GM10266 (cell line): ENCODE data around the gene AGO3.

Source experiments
- DNase-seq: peaks from one replicate; pipeline ENCODE4 v3.0.0; 2012; ENCODE audit errors: extremely low spot score
- TF ChIP-seq, protein P1 (sequence below): IDR thresholded peaks from 2 replicates; pipeline ENCODE4 v1.5.1; 2012; ENCODE audit warnings: mild to moderate bottlenecking, low read depth; ENCODE audit not compliant: control insufficient read depth, insufficient read depth; ENCODE audit errors: missing control alignments

Gene AGO3

GRCh38 chr1:36115200-36115669 is 184.3 kb downstream of the AGO3 start:
- DNase-seq, result no peak
- TF ChIP-seq, protein P1, sequence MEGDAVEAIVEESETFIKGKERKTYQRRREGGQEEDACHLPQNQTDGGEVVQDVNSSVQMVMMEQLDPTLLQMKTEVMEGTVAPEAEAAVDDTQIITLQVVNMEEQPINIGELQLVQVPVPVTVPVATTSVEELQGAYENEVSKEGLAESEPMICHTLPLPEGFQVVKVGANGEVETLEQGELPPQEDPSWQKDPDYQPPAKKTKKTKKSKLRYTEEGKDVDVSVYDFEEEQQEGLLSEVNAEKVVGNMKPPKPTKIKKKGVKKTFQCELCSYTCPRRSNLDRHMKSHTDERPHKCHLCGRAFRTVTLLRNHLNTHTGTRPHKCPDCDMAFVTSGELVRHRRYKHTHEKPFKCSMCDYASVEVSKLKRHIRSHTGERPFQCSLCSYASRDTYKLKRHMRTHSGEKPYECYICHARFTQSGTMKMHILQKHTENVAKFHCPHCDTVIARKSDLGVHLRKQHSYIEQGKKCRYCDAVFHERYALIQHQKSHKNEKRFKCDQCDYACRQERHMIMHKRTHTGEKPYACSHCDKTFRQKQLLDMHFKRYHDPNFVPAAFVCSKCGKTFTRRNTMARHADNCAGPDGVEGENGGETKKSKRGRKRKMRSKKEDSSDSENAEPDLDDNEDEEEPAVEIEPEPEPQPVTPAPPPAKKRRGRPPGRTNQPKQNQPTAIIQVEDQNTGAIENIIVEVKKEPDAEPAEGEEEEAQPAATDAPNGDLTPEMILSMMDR, result no peak

DNA sequence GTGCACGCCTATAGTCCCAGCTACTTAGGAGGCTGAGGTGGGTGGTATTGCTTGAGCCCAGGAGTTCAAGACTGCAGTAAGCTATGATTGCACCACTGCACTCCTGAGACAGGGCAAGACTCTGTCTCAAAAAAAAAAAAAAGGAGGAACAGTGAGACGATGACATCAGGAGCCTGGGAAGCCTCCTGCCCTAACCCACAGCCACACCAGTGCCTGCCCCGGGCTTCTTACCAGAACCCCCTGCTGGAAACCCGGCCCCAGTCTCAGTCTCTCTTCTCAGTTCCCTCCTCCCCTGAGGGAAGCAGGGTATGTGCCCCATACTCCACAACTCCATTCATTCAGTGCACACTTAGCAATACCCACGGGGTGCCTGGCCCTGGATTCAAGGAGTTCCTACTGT is 185.0 kb downstream of the AGO3 start:
- TF ChIP-seq, protein P1, result no peak
- no peak for DNase-seq

GRCh38 chr1:36116901-36117300 is 186.0 kb downstream of the AGO3 start:
- no peak for DNase-seq
- TF ChIP-seq, protein P1, result no peak

DNA sequence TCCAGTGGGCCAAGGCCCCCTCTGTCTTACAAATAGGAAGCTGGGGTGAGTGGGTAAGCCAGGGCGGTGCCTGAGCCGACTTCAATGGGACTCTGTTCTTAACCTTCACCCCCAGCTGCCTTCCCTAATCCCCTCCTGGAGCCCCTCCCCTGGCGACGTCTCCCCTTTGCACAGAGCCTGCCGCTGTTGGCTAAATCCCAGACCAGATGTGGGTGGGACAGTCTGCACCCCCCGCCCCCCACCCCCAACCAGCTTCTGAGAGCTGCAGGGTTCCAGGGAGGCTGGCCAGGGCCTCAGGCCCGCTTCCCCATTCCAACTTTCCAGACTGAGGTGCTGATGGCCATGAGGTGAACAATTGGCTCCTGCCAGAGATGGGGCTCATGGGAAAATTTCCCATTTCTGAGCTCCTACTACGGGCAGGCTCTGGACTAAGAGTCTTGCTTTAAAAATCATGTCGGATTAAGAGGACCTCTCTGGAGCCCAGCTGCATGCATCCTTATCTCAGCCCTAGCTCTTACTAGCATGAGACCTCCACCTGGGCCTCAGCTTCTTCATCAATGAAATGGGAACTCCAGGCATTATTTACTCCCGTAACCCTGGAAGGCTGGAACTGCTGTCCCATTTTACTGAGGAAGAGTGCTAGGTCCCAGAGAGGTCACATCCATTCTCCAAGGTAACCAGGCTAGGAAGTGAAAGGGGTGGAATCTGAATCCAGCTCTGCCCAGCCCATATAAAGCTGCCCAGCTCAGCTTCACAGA is 187.7 kb downstream of the AGO3 start:
- no peak for DNase-seq
- TF ChIP-seq, protein P1, result no peak

GRCh38 chr1:36119456-36119855 is 188.6 kb downstream of the AGO3 start:
- TF ChIP-seq, protein P1, result no peak
- no peak for DNase-seq
